Measurements from ENCODE around the gene MT1B. TPM values are rescaled to one million over a fixed set of nuclear protein-coding genes. Genes with fewer than 3 reads are reported as not detected.

MT1B gene
- total RNA-seq, 1 experiment from 2014 or later = not detected

DNA sequence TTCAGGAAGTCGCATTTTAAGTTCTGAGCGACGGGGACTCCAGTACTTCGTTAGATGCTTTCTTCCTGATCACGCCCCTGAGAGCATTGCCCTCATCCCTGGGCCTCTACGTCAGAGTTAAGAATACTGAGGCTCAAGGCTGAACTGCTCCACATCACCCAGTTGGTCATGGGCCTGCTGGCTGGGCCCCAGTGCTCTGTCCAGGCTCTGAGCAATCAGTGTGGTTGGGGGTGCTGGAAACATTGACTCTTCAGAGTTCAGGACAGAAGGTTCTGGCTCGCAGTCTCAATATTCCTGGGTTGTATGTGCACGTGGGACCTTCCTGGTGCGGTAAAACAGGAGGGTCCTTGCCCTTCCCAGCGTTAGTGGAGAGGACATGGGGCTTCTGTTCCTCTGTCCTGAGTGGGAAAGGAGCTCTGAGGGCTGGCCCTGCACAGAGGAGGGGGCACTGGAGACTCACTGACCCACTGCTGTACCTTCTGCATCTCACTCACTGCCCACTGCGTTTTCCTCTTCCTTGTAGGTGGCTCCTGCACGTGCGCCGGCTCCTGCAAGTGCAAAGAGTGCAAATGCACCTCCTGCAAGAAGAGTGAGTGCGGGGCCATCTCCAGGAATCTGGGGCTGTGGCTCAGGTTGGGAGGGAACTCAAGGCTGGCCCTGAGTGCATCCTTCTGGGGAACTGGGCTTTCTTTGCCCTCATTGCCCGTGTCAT lies 25.6 kb upstream of the MT1B start:
- H3K4me3 ChIP-seq = peak overlapping the region; percentile 42
- H3K9me3 ChIP-seq (replicated peaks) = no peaks in the 10 kb centered on the region
- no peaks in the 10 kb centered on the region; the same call in 1 of the 2 replicates for H3K36me3 ChIP-seq
- peak overlapping the region; percentile 36 for H3K27ac ChIP-seq
- DNase-seq (ENCODE audit: low read depth in 1 of 2, low spot score in 2 of 2) = no peak
- H3K4me1 ChIP-seq (replicated peaks) = peaks cover 20% of the 10 kb centered on the region
- no peaks in the 10 kb centered on the region; the same call in 1 of the 2 replicates for H3K27me3 ChIP-seq (replicated peaks)

GRCh38 chr16:56626685-56627084 lies 25.0 kb upstream of the MT1B start:
- Histone ChIP-seq H3K36me3 (no peaks in the 10 kb centered on the region; the same call in 1 of the 2 replicates), H3K27me3 (replicated peaks) (no peaks in the 10 kb centered on the region; the same call in 1 of the 2 replicates), H3K9me3 (replicated peaks) (no peaks in the 10 kb centered on the region), H3K27ac (peak overlapping the region; percentile 66), H3K4me1 (replicated peaks) (peaks cover 20% of the 10 kb centered on the region), H3K4me3 (peak overlapping the region; percentile 42; the same call in 1 of the 2 replicates)
- DNase-seq (ENCODE audit: low read depth in 1 of 2, low spot score in 2 of 2) = peak in 1 of 2 experiments; percentile 20

DNA sequence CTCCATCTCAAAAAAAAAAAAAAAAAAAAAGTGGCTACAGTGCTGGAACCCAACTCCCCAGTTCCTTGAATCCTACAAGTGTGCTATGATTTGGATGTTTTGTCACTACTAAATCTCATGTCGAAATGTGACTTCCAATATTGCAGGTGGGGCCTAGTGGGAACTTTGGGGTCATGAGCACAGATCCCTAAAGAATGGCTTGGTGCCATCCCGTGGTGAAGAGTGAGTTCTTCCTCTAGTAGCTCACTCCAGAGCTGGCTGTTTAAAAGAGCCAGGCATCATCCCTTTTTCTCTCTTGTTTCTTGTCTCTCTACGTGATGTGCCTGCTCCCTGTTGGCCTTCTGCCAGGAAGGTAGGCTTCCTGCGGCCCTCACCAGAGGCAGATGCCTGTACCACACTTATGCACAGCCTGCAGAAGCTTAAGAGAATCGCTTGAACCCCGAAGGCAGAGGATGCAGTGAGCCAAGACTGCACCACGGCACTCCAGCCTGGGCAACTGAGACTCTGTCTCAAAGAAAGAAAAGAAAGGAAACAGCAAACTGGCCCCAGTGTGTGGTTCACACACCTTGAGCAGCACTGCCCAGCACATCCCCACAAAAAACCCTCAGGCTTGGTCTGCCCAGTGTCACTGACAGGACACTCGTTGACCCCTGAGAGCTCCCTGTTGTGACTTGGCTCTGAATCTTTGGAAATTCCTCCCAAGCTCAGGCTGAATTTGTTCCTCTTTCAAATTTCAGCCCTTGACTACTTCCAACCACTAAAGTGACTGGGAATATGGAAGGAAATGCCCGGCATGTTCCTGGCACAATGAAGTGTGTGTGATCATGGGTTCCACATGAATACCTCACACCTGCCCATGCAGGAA lies 23.0 kb upstream of the MT1B start:
- no peak for DNase-seq (ENCODE audit: low read depth in 1 of 2, low spot score in 2 of 2)

GRCh38 chr16:56629531-56629930 lies 22.2 kb upstream of the MT1B start:
- Histone ChIP-seq H3K36me3 (no peaks in the 10 kb centered on the region; the same call in 1 of the 2 replicates), H3K4me1 (replicated peaks) (peaks cover 27% of the 10 kb centered on the region), H3K27me3 (replicated peaks) (no peaks in the 10 kb centered on the region; the same call in 1 of the 2 replicates), H3K9me3 (replicated peaks) (no peaks in the 10 kb centered on the region), H3K27ac (no peak overlapping the region), H3K4me3 (no peak overlapping the region)
- no peak for DNase-seq (ENCODE audit: low read depth in 1 of 2, low spot score in 2 of 2)

More for the DNA sequence above, 23.0 kb upstream of the MT1B start:
- no peaks in the 10 kb centered on the region for H3K9me3 ChIP-seq (replicated peaks)
- H3K27ac ChIP-seq = no peak overlapping the region
- H3K4me3 ChIP-seq = no peak overlapping the region
- peaks cover 27% of the 10 kb centered on the region for H3K4me1 ChIP-seq (replicated peaks)
- no peaks in the 10 kb centered on the region; the same call in 1 of the 2 replicates for H3K36me3 ChIP-seq
- H3K27me3 ChIP-seq (replicated peaks) = no peaks in the 10 kb centered on the region; the same call in none of the 2 replicates

- H3K4me3 ChIP-seq = no peak overlapping the region
- H3K9me3 ChIP-seq (replicated peaks) = no peaks in the 10 kb centered on the region
- H3K27ac ChIP-seq = no peak overlapping the region
- DNase-seq (ENCODE audit: low read depth in 1 of 2, low spot score in 2 of 2) = no peak
- peaks cover 25% of the 10 kb centered on the region for H3K4me1 ChIP-seq (replicated peaks)
- H3K27me3 ChIP-seq (replicated peaks) = no peaks in the 10 kb centered on the region; the same call in 1 of the 2 replicates
- no peaks in the 10 kb centered on the region; the same call in 1 of the 2 replicates for H3K36me3 ChIP-seq
Measured at GRCh38 chr16:56630134-56630533, 21.6 kb upstream of the MT1B start.

GRCh38 chr16:56631197-56631596 lies 20.5 kb upstream of the MT1B start:
- Histone ChIP-seq H3K9me3 (replicated peaks) (no peaks in the 10 kb centered on the region), H3K27me3 (replicated peaks) (no peaks in the 10 kb centered on the region; the same call in 1 of the 2 replicates), H3K36me3 (no peaks in the 10 kb centered on the region; the same call in 1 of the 2 replicates), H3K4me1 (replicated peaks) (peaks cover 21% of the 10 kb centered on the region), H3K27ac (no peak overlapping the region), H3K4me3 (no peak overlapping the region)
- DNase-seq (ENCODE audit: low read depth in 1 of 2, low spot score in 2 of 2) = no peak

GRCh38 chr16:56631832-56632155 lies 19.9 kb upstream of the MT1B start:
- Histone ChIP-seq H3K9me3 (replicated peaks) (no peaks in the 10 kb centered on the region), H3K36me3 (no peaks in the 10 kb centered on the region; the same call in 1 of the 2 replicates), H3K27ac (no peak overlapping the region), H3K27me3 (replicated peaks) (no peaks in the 10 kb centered on the region; the same call in 1 of the 2 replicates), H3K4me3 (peak overlapping the region; percentile 38), H3K4me1 (replicated peaks) (peaks cover 16% of the 10 kb centered on the region)
- no peak for DNase-seq (ENCODE audit: low read depth in 1 of 2, low spot score in 2 of 2)

- Histone ChIP-seq H3K4me1 (replicated peaks) (peaks cover 10% of the 10 kb centered on the region), H3K4me3 (peak within 1 kb of the TSS; percentile 38), H3K9me3 (replicated peaks) (no peaks in the 10 kb centered on the region), H3K36me3 (no peaks in the 10 kb centered on the region), H3K27me3 (replicated peaks) (peaks cover 2% of the 10 kb centered on the region; the same call in 1 of the 2 replicates), H3K27ac (no peak within 1 kb of the TSS)
- no peak for DNase-seq (ENCODE audit: low read depth in 1 of 2, low spot score in 2 of 2)
Measured at GRCh38 chr16:56632156-56632847, 19.4 kb upstream of the MT1B start, which contains the start of gene MT1M. TSS of gene MT1M (plus strand) at chr16:56632659. CDS start at chr16:56632732, 73 bp downstream.

GRCh38 chr16:56632848-56633365 lies 18.8 kb upstream of the MT1B start:
- peaks cover 6% of the 10 kb centered on the region; the same call in 1 of the 2 replicates for H3K27me3 ChIP-seq (replicated peaks)
- H3K4me3 ChIP-seq = peak overlapping the region; percentile 38; the same call in 1 of the 2 replicates
- no peaks in the 10 kb centered on the region for H3K36me3 ChIP-seq
- peaks cover 7% of the 10 kb centered on the region for H3K4me1 ChIP-seq (replicated peaks)
- no peak overlapping the region for H3K27ac ChIP-seq
- no peak for DNase-seq (ENCODE audit: low read depth in 1 of 2, low spot score in 2 of 2)
- no peaks in the 10 kb centered on the region for H3K9me3 ChIP-seq (replicated peaks)

GRCh38 chr16:56633535-56633934 lies 18.2 kb upstream of the MT1B start:
- Histone ChIP-seq H3K4me3 (no peak overlapping the region), H3K27me3 (replicated peaks) (peaks cover 13% of the 10 kb centered on the region), H3K36me3 (no peaks in the 10 kb centered on the region), H3K4me1 (replicated peaks) (peaks cover 7% of the 10 kb centered on the region), H3K9me3 (replicated peaks) (no peaks in the 10 kb centered on the region), H3K27ac (no peak overlapping the region)
- DNase-seq (ENCODE audit: low read depth in 1 of 2, low spot score in 2 of 2) = no peak

DNA sequence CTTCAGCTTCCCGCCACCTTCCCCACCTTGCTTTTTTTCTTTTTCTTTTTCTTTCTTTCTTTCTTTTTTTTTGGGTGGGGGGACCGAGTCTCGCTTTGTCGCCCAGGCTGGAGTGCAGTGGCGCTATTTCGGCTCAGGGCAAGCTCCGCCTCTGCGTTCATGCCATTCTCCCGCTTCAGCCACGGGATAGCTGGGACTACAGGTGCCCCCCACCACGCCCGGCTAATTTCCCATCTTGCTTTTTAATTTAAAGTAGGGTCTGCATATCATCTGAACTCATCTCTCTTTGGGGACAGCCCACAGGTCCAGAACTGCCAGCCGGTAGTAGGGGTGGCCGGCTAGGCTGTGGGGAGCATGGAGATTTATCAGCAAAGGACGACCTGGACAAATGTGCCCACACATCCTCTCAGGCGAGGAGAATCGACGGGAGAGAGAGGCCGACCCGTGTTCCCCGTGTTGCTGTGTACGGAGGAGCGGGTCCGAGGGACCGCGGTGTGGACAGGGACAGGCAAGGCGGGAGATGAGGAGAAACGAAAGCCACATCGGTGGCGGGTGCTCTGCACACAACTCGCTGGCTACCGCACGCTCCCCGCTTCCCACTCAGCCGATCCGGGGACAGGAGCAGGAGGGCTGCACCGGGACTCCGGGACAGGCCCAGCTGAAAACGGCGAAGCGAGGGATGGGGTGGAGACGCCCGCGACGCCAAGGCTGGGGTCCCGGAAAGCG lies 16.8 kb upstream of the MT1B start:
- Histone ChIP-seq H3K27me3 (replicated peaks) (peaks cover 26% of the 10 kb centered on the region), H3K4me3 (no peak overlapping the region), H3K36me3 (no peaks in the 10 kb centered on the region), H3K4me1 (replicated peaks) (peaks cover 7% of the 10 kb centered on the region), H3K27ac (no peak overlapping the region), H3K9me3 (replicated peaks) (no peaks in the 10 kb centered on the region)
- no peak for DNase-seq (ENCODE audit: low read depth in 1 of 2, low spot score in 2 of 2)

DNA sequence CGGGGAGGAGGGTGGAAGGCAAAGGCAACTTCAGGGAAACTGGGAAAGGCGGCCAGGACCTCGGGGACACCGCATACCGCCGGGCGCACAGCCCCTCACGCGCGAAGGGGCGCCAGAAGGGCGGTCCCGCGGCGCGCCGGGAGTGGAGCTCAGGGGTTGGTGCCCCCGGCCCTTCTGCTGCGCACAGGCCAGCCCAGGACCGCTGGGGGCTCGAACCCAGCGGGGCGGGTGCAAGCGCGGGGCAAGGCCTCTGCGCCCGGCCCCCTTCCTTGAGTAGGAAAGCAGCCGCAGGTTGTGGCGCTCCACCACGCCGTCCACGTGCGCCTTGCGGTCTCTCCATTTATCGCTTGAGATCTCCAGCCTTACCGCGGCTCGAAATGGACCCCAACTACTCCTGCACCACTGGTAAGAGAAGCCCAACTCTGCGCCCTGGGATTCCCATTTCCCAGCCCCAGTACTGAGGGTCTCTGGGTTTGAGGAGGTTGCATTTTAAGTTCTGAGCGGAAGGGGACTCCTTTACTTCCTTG lies 16.2 kb upstream of the MT1B start:
- Histone ChIP-seq H3K9me3 (replicated peaks) (no peaks in the 10 kb centered on the region), H3K36me3 (no peaks in the 10 kb centered on the region), H3K27ac (no peak overlapping the region), H3K27me3 (replicated peaks) (peaks cover 29% of the 10 kb centered on the region), H3K4me1 (replicated peaks) (peaks cover 7% of the 10 kb centered on the region), H3K4me3 (no peak overlapping the region)
- DNase-seq (ENCODE audit: low read depth in 1 of 2, low spot score in 2 of 2) = no peak
